B cell (primary cell): ENCODE results near the gene ATP8B3. TPM values are rescaled to one million over a fixed set of nuclear protein-coding genes. Genes with fewer than 3 reads are reported as not detected.
A peak's percentile ranks its signal among the peaks of the same experiment; 100 is the strongest.

Experiments used
- ATAC-seq: fragments of 200-7000 bp; cut with Tn5 transposase; one replicate; pipeline ENCODE4 v1.10.0; 2021; ENCODE audit warnings: low read depth, mild to moderate bottlenecking, moderate number of reproducible peaks, moderate library complexity
- CTCF ChIA-PET: fragments of 350-600 bp; sonication (Branson Sonifier 250); formaldehyde crosslinking; loops from one replicate; lab custom pipeline; 2021; ENCODE audit warnings: antibody characterized with exemption, inconsistent platforms; lab: Charles Lee
- POLR2A ChIA-PET: fragments of 350-600 bp; sonication (Branson Sonifier 250); formaldehyde crosslinking; loops from one replicate; lab custom pipeline; 2021; ENCODE audit warnings: antibody characterized with exemption; lab: Charles Lee
- DNase-seq: peaks from one replicate; pipeline ENCODE4 v3.0.0; 2013
- H2AFZ ChIP-seq: 2 replicates; pipeline ENCODE4 v1.6.1; 2012; ENCODE audit warnings: mild to moderate bottlenecking, low read depth, low read length; ENCODE audit not compliant: insufficient read depth, poor library complexity, severe bottlenecking
- H3K27ac ChIP-seq, 2 donors: 1 replicate in 1 of 2; 2 replicates in 1 of 2; pipeline ENCODE4 v1.5.1; 2012 to 2013; ENCODE audit warnings: low read length in 2 of 2, mild to moderate bottlenecking in 2 of 2, moderate library complexity in 1 of 2
- H3K27me3 ChIP-seq, 4 experiments: fragments of 200-600 bp in 1 of 4; sonication (generic) in 1 of 4; replicated peaks in 1 of 4; 1 replicate in 2 of 4; 2 replicates in 2 of 4; pipeline versions ENCODE4 v1.6.1 to v1.7.0; 2013 to 2016; ENCODE audit warnings: low read length in 3 of 4, mild to moderate bottlenecking in 2 of 4, mixed read lengths in 1 of 4, moderate library complexity in 1 of 4; ENCODE audit not compliant: insufficient read depth in 4 of 4, control insufficient read depth in 3 of 4; ENCODE audit errors: control extremely low read depth in 1 of 4
- H3K36me3 ChIP-seq, 2 experiments: replicated peaks in 1 of 2; 1 replicate in 1 of 2; 2 replicates in 1 of 2; pipeline versions ENCODE4 v1.6.1 to v1.7.1; 2013; ENCODE audit warnings: low read length in 1 of 2; ENCODE audit not compliant: insufficient read depth in 2 of 2, control insufficient read depth in 1 of 2; ENCODE audit errors: control extremely low read depth in 1 of 2, extremely low read depth in 1 of 2
- H3K4me1 ChIP-seq, 2 donors: fragments of 200-600 bp in 1 of 2; sonication (generic) in 1 of 2; 1 replicate in 1 of 2; 2 replicates in 1 of 2; pipeline versions ENCODE4 v1.5.1 to v1.6.1; 2013 to 2017; ENCODE audit warnings: low read length in 2 of 2; ENCODE audit not compliant: control insufficient read depth in 2 of 2, insufficient read depth in 2 of 2
- H3K4me2 ChIP-seq: replicated peaks from 2 replicates; pipeline ENCODE3; 2012; ENCODE audit warnings: mild to moderate bottlenecking, low read depth, low read length; ENCODE audit not compliant: poor library complexity, severe bottlenecking
- H3K4me3 ChIP-seq, 5 experiments: fragments of 200-600 bp in 1 of 5; sonication (generic) in 1 of 5; 1 replicate in 3 of 5; 2 replicates in 2 of 5; pipeline versions ENCODE4 v1.5.1 to v1.7.0; 2011 to 2016; ENCODE audit warnings: low read length in 4 of 5, mild to moderate bottlenecking in 4 of 5, low read depth in 2 of 5, control low read depth in 1 of 5, moderate library complexity in 1 of 5; ENCODE audit not compliant: insufficient read depth in 1 of 5; ENCODE audit errors: control extremely low read depth in 1 of 5, extremely low read depth in 1 of 5
- H3K79me2 ChIP-seq: fragments of 200-600 bp; sonication (generic); one replicate; pipeline ENCODE4 v1.6.0; 2016; ENCODE audit warnings: low read length; ENCODE audit not compliant: control insufficient read depth, insufficient read depth
- H3K9ac ChIP-seq: fragments of 200-600 bp; sonication (generic); 2 replicates; pipeline ENCODE4 v1.6.1; 2017; ENCODE audit warnings: mild to moderate bottlenecking, low read length, moderate library complexity
- H3K9me3 ChIP-seq, 3 donors: one replicate each; pipeline versions ENCODE4 v1.6.1 to v1.7.1; 2013; ENCODE audit warnings: low read length in 2 of 3; ENCODE audit not compliant: control insufficient read depth in 2 of 3, insufficient read depth in 1 of 3; ENCODE audit errors: control extremely low read depth in 1 of 3
- H4K20me1 ChIP-seq: 2 replicates; pipeline ENCODE4 v1.6.0; 2012; ENCODE audit warnings: mild to moderate bottlenecking, low read length; ENCODE audit not compliant: insufficient read depth, control insufficient read depth, poor library complexity, severe bottlenecking
- H3K27ac Mint-ChIP-seq: one replicate; pipeline ENCODE4 v1.8.0; 2021; ENCODE audit warnings: mixed read lengths
- H3K27me3 Mint-ChIP-seq: one replicate; pipeline ENCODE4 v1.8.0; 2021; ENCODE audit warnings: mixed read lengths
- H3K4me1 Mint-ChIP-seq: one replicate; pipeline ENCODE4 v1.8.0; 2021; ENCODE audit warnings: mixed read lengths
- H3K4me3 Mint-ChIP-seq: one replicate; pipeline ENCODE4 v1.8.0; 2021; ENCODE audit warnings: mixed read lengths
- H3K9me3 Mint-ChIP-seq: one replicate; pipeline ENCODE4 v1.8.0; 2022; ENCODE audit warnings: mixed read lengths; ENCODE audit not compliant: insufficient read depth
- EZH2 ChIP-seq: IDR thresholded peaks from 2 replicates; pipeline ENCODE4 v1.6.1; 2012; ENCODE audit warnings: borderline replicate concordance, low read depth, mild to moderate bottlenecking, moderate library complexity, low read length; ENCODE audit not compliant: insufficient read depth, poor library complexity, severe bottlenecking
- WGBS: methylation state at CpG from one replicate; pipeline ENCODE4 v1.1.5; 2013; ENCODE audit warnings: missing lambda C conversion rate; ENCODE audit not compliant: insufficient coverage; 5-methylcytosine and 5-hydroxymethylcytosine counted together
- intact Hi-C: fragments of 100-400 bp; cut with micrococcal nuclease; formaldehyde crosslinking; loops from one replicate; pipeline ENCODE4 v1.10.0; 2022
- polyA plus RNA-seq: library from polyadenylated mRNA; depleted of rRNA; stranded (reverse); fragments of >200 nt; gene quantifications from 2 replicates; pipeline ENCODE4 v1.2.3, GENCODE V29; 2012
- total RNA-seq, 2 donors: library from RNA; stranded (reverse); fragments of 120-200 nt in 1 of 2; gene quantifications; 1 replicate in 1 of 2; 2 replicates in 1 of 2; pipeline versions ENCODE4 v1.2.3 to v1.2.4, GENCODE V29; 2013 to 2022
- TF ChIP-seq, protein P1 (sequence below): fragments of 200-600 bp; IDR thresholded peaks from one replicate; pipeline ENCODE4 v1.8.0; 2022; ENCODE audit warnings: antibody characterized with exemption, mild to moderate bottlenecking

The ATP8B3 gene
- total and polyA plus RNA-seq, 2 donors (not counting 1 experiment from before 2014, with no cell fraction given): 0.89 to 5.1 TPM

DNA sequence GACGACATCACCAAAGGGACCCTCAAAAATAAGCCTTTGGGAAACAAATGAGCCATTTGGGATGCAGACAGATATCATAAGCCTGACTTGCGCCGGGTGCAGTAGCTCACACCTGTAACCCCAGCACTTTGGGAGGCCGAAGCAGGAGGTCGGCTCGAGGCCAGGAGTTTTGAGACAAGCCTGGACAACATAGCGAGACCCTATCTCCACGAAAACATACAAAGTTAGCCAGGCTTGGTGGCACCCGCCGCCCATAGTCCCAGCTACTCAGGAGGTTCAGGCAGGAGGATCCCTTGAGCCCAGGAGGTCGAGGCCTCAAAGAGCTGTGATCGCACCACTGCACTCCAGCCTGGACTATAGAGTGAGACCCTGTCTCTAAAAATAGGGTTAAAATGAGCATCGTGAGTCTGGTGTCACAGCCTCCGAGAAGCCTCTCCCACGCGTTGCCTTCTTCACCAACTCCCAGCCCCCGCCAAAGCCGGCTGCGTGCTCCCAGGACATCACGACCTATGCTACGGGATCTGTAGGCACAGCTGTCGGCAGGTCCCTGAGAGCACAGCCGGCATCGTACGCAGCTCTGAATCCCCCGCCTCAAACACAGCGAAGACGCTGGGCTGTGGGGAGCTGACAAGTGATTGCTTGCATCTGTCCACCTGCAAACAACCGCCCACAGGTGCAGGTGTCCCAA lies 34.6 kb upstream of the ATP8B3 start:
- peaks cover 0 to 13% of the 10 kb centered on the region in 2 experiments for H3K36me3 ChIP-seq
- WGBS: 92% methylated on average over 28 of the region's 29 CpGs
- peaks cover 62% of the 10 kb centered on the region for H3K4me1 Mint-ChIP-seq
- H3K4me3 ChIP-seq: peak overlapping the region in 2 of 5 experiments; percentile 83 to 95
- DNase-seq (no peak), ATAC-seq (no peak)
- H3K27me3 ChIP-seq: no peaks in the 10 kb centered on the region
- peaks cover 78% of the 10 kb centered on the region for H3K79me2 ChIP-seq
- TF ChIP-seq, protein P1, sequence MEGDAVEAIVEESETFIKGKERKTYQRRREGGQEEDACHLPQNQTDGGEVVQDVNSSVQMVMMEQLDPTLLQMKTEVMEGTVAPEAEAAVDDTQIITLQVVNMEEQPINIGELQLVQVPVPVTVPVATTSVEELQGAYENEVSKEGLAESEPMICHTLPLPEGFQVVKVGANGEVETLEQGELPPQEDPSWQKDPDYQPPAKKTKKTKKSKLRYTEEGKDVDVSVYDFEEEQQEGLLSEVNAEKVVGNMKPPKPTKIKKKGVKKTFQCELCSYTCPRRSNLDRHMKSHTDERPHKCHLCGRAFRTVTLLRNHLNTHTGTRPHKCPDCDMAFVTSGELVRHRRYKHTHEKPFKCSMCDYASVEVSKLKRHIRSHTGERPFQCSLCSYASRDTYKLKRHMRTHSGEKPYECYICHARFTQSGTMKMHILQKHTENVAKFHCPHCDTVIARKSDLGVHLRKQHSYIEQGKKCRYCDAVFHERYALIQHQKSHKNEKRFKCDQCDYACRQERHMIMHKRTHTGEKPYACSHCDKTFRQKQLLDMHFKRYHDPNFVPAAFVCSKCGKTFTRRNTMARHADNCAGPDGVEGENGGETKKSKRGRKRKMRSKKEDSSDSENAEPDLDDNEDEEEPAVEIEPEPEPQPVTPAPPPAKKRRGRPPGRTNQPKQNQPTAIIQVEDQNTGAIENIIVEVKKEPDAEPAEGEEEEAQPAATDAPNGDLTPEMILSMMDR: no peak
- TF ChIP-seq EZH2: no peak
- intact Hi-C loops: loop anchor here (5.0 kb wide), 1 partner anchor 194 kb away; the partner anchor contains the start of gene TCF3
- POLR2A ChIA-PET: no interaction called here
- no peak overlapping the region for H2AFZ ChIP-seq
- peak overlapping the region; percentile 100 for H3K4me2 ChIP-seq
- peaks cover 41 to 63% of the 10 kb centered on the region in 2 donors for H3K4me1 ChIP-seq
- no peak overlapping the region for H3K27ac ChIP-seq
- H3K9me3 Mint-ChIP-seq: no peaks in the 10 kb centered on the region
- H3K9me3 ChIP-seq: no peaks in the 10 kb centered on the region
- no peaks in the 10 kb centered on the region for H3K27me3 Mint-ChIP-seq
- peaks cover 70% of the 10 kb centered on the region for H4K20me1 ChIP-seq
- CTCF ChIA-PET: interaction anchor here (0.6 to 1.5 kb wide), 2 partner anchors 20 to 526 kb away, joined by 3 to 5 read pairs; no protein-coding TSS in a partner anchor
- peak overlapping the region; percentile 89 for H3K9ac ChIP-seq
- peak overlapping the region; percentile 90 for H3K4me3 Mint-ChIP-seq
- H3K27ac Mint-ChIP-seq: peak overlapping the region; percentile 82

DNA sequence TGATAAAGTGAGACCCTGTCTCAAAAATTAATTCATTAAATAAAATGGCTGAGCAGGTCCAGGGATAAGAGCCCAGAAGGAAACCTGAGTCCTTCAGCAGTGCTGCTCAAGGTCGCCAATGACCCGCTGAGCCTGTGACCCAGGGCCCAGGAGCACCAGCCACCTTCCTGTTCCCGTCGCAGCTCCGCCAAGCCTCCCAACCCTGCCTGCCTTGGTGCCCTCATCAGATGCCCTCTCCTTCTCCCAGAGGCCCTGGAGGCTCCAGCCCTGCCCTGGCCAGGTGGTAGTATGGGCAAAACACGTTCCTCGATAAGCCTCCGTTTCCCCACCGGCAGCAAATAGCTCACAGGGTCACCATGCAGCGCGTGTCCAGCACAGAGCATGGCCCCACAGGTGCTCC lies 33.6 kb upstream of the ATP8B3 start:
- WGBS: 98% methylated on average over 11 of the region's 11 CpGs
- Histone ChIP-seq H3K27ac (no peak overlapping the region), H3K79me2 (peaks cover 83% of the 10 kb centered on the region), H3K36me3 (peaks cover 0 to 14% of the 10 kb centered on the region in 2 experiments), H3K9ac (no peak overlapping the region), H4K20me1 (peaks cover 75% of the 10 kb centered on the region), H3K4me2 (peak overlapping the region; percentile 100), H2AFZ (no peak overlapping the region), H3K4me3 (no peak overlapping the region), H3K27me3 (no peaks in the 10 kb centered on the region), H3K4me1 (peaks cover 36 to 53% of the 10 kb centered on the region in 2 donors), H3K9me3 (no peaks in the 10 kb centered on the region)
- POLR2A ChIA-PET: no interaction called here
- H3K4me1 Mint-ChIP-seq: peaks cover 64% of the 10 kb centered on the region
- H3K4me3 Mint-ChIP-seq: no peak overlapping the region
- CTCF ChIA-PET: no interaction called here
- H3K27ac Mint-ChIP-seq: no peak overlapping the region
- ATAC-seq: no peak
- intact Hi-C loops: loop anchor here (5.0 kb wide), 1 partner anchor 193 kb away; the partner anchor contains the start of gene TCF3
- no peak for DNase-seq
- no peak for TF ChIP-seq EZH2
- TF ChIP-seq, protein P1: no peak
- H3K27me3 Mint-ChIP-seq: no peaks in the 10 kb centered on the region
- no peaks in the 10 kb centered on the region for H3K9me3 Mint-ChIP-seq
